HL-60 (cell line): ENCODE data around the gene KMT2E.
"Not testable (repeated sequence)": the region's sequence is repeated elsewhere in the genome, so short reads cannot be mapped to it uniquely, and the experiment has no call there.

ENCODE experiments used
- DNase-seq, 2 experiments: peaks; one replicate each; pipeline ENCODE4 v3.0.0-alpha.2; 2010 to 2020; ENCODE audit warnings: low read depth in 1 of 2, low spot score in 1 of 2
- H3K27ac ChIP-seq: fragments of 250-450 bp; sonication (Bioruptor Pico); replicated peaks from 2 replicates; pipeline ENCODE4 v1.5.1; 2020; ENCODE audit warnings: mild to moderate bottlenecking, moderate library complexity
- H3K27me3 ChIP-seq: fragments of 250-450 bp; sonication (Bioruptor Pico); 2 replicates; pipeline ENCODE4 v1.5.1; 2021; ENCODE audit warnings: mild to moderate bottlenecking, moderate library complexity; ENCODE audit not compliant: insufficient read depth, poor library complexity, severe bottlenecking
- H3K4me3 ChIP-seq: replicated peaks from 2 replicates; pipeline ENCODE4 v1.5.1; 2011; ENCODE audit warnings: mild to moderate bottlenecking, control low read depth, low read length; ENCODE audit not compliant: insufficient read depth
- CTCF ChIP-seq: IDR thresholded peaks from one replicate; pipeline ENCODE4 v1.5.1; 2011; ENCODE audit warnings: low read length, control low read depth, inconsistent platforms; ENCODE audit not compliant: insufficient read depth
- GABPA ChIP-seq: IDR thresholded peaks from 2 replicates; pipeline ENCODE4 v1.6.1; 2012; ENCODE audit warnings: low read depth
- POLR2AphosphoS5 ChIP-seq: IDR thresholded peaks from 2 replicates; pipeline ENCODE4 v1.6.1; 2012; ENCODE audit warnings: low read depth
- REST ChIP-seq: IDR thresholded peaks from 2 replicates; pipeline ENCODE4 v1.6.1; 2012; ENCODE audit warnings: low read depth; ENCODE audit not compliant: insufficient replicate concordance
- SPI1 ChIP-seq: IDR thresholded peaks from 2 replicates; pipeline ENCODE4 v1.6.1; 2012; ENCODE audit warnings: low read depth, mild to moderate bottlenecking, borderline replicate concordance

Gene KMT2E

GRCh38 chr7:105026750-105027149, 12.7 kb downstream of the KMT2E start:
- TF ChIP-seq POLR2AphosphoS5 (no peak), SPI1 (no peak), GABPA (no peak), REST (no peak), CTCF (no peak)
- no peak overlapping the region for H3K4me3 ChIP-seq
- H3K27ac ChIP-seq, result no peak overlapping the region
- H3K27me3 ChIP-seq, result no peaks in the 10 kb centered on the region
- no peak for DNase-seq

GRCh38 chr7:105027176-105027853, 13.3 kb downstream of the KMT2E start:
- H3K27me3 ChIP-seq, result no peaks in the 10 kb centered on the region
- no peak for DNase-seq
- no peak overlapping the region for H3K27ac ChIP-seq
- TF ChIP-seq REST, result no peak
- no peak for TF ChIP-seq SPI1
- TF ChIP-seq POLR2AphosphoS5, result no peak
- no peak for TF ChIP-seq GABPA
- TF ChIP-seq CTCF, result no peak
- no peak overlapping the region for H3K4me3 ChIP-seq

- no peak overlapping the region for H3K27ac ChIP-seq
- H3K27me3 ChIP-seq, result no peaks in the 10 kb centered on the region
- no peak overlapping the region for H3K4me3 ChIP-seq
- no peak for DNase-seq
- no peak for TF ChIP-seq CTCF
- no peak for TF ChIP-seq POLR2AphosphoS5
- TF ChIP-seq GABPA, result no peak
- no peak for TF ChIP-seq SPI1
- no peak for TF ChIP-seq REST
These were observed 14.0 kb downstream of the KMT2E start for GRCh38 chr7:105028004-105028403.

- H3K27ac ChIP-seq, H3K27me3 ChIP-seq, DNase-seq, H3K4me3 ChIP-seq: not testable (repeated sequence)
These were observed 14.9 kb downstream of the KMT2E start for GRCh38 chr7:105028941-105029340.
